Stimulated activated naive B cell treated with anti-CD40 and anti-IgM and Interleukin-4, amounts not matched to agents 10 μg/mL and 1 μg/mL and 100 μg/mL, for 72 hours (primary cell): ENCODE results near the gene FNDC3B.
A peak's percentile ranks its signal among the peaks of the same experiment; 100 is the strongest.

Experiments used
- ATAC-seq, 2 donors: fragments of 150-1000 bp; cut with Tn5 transposase; replicated peaks; 2 replicates each; pipeline ENCODE4 v1.10.0; 2021; ENCODE audit warnings: moderate library complexity in 1 of 2
- DNase-seq: peaks from one replicate; pipeline ENCODE4 v3.0.0; 2021
- H3K27ac Mint-ChIP-seq: one replicate; pipeline ENCODE4 v1.8.0; 2022; ENCODE audit warnings: mild to moderate bottlenecking, mixed read lengths
- H3K27me3 Mint-ChIP-seq, 2 donors: one replicate each; pipeline ENCODE4 v1.8.0; 2022; ENCODE audit warnings: mixed read lengths in 2 of 2
- H3K36me3 Mint-ChIP-seq, 2 donors: one replicate each; pipeline ENCODE4 v1.8.0; 2022; ENCODE audit warnings: mixed read lengths in 2 of 2, mild to moderate bottlenecking in 1 of 2
- H3K4me1 Mint-ChIP-seq, 2 donors: one replicate each; pipeline ENCODE4 v1.8.0; 2022; ENCODE audit warnings: mixed read lengths in 2 of 2, mild to moderate bottlenecking in 1 of 2
- H3K4me3 Mint-ChIP-seq, 2 donors: one replicate each; pipeline ENCODE4 v1.8.0; 2022; ENCODE audit warnings: mild to moderate bottlenecking in 2 of 2, mixed read lengths in 2 of 2, moderate library complexity in 1 of 2
- H3K9me3 Mint-ChIP-seq, 2 donors: one replicate each; pipeline ENCODE4 v1.8.0; 2022; ENCODE audit warnings: mixed read lengths in 2 of 2, mild to moderate bottlenecking in 1 of 2

Gene FNDC3B

DNA sequence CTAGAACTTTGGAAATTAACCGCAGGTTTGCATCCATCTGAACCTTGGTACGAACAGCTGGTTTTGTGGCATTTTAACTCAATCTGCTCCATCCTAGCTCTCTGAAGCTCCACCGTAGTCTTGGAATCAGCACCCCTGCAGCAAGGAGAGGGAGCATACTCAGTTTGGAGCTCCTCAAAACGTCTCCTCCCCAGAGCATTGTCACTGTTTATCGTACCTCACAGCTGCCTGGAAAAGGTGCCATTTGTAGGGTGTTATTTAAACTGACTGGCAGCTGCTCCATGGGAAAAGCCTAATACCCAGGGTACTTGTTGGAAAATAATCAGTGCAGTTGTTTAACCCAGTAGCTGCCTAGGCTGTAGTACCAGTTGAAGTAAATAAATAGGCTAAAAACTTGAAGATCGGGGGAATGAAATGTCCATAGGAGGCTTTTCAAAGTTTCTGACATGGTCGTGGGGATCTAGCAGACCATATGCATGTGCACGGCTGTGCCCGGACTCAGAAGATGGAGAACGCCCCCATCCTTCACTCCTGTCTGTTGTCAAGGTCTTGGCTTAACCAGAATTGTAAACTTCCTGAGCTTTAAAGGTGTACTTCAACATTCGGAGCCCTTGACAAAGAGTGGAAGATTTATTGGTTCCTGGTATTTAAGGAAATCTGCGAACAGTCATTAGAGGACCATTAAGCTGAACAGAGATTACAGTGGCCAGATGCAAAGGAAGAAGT, 365.0 kb downstream of the FNDC3B start:
- H3K27me3 Mint-ChIP-seq = no peaks in the 10 kb centered on the region
- DNase-seq (no peak), ATAC-seq (no peak)
- no peak overlapping the region for H3K27ac Mint-ChIP-seq
- H3K36me3 Mint-ChIP-seq = peaks cover 6 to 12% of the 10 kb centered on the region in 2 donors
- H3K4me1 Mint-ChIP-seq = no peaks in the 10 kb centered on the region
- H3K4me3 Mint-ChIP-seq = no peak overlapping the region
- H3K9me3 Mint-ChIP-seq = no peaks in the 10 kb centered on the region

DNA sequence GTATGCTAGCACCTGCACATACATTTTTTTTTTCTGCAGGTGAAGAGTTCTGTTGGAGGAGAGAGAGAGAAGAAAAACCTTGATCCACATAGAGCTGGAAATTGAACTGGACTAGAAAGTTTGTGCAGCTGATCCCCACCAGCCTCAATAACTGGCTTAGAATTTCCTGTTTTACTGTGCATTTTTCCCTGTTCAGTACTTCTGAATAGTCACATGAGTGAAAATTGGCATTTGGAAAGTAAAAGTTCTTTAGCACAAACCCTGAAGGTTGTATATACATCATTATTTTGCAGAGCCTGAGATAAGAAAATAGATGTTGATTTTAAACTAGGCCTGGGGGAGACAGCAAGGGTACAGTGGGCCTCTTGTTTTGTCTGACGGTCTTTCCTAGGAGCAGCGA, 366.5 kb downstream of the FNDC3B start:
- no peak for ATAC-seq
- Mint-ChIP-seq H3K27ac (no peak overlapping the region), H3K4me1 (no peaks in the 10 kb centered on the region), H3K4me3 (no peak overlapping the region), H3K9me3 (no peaks in the 10 kb centered on the region), H3K36me3 (peaks cover 6 to 12% of the 10 kb centered on the region in 2 donors), H3K27me3 (no peaks in the 10 kb centered on the region)
- no peak for DNase-seq

DNA sequence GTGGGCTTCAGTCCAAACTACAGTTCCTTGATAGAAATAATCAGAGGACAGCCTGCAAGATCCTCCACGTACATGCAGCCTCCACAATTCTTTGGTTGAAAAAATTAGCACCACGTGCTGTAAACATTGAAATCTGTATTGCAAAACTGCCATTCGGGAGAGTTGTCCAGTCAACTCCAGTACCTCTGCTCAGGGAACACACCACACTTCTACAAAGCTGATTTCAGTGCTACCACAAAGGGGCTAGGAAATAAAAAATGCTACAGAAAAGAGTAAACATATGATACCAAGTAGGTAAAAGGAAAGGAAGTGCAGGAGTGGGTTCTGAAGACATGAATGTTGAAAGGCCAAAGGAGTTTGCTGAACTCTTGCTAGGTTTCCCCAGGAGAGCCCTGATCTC, 368.5 kb downstream of the FNDC3B start:
- ATAC-seq (no peak), DNase-seq (no peak)
- no peaks in the 10 kb centered on the region for H3K27me3 Mint-ChIP-seq
- no peak overlapping the region for H3K4me3 Mint-ChIP-seq
- no peaks in the 10 kb centered on the region for H3K9me3 Mint-ChIP-seq
- H3K27ac Mint-ChIP-seq = no peak overlapping the region
- H3K36me3 Mint-ChIP-seq = no peaks in the 10 kb centered on the region
- H3K4me1 Mint-ChIP-seq = no peaks in the 10 kb centered on the region

DNA sequence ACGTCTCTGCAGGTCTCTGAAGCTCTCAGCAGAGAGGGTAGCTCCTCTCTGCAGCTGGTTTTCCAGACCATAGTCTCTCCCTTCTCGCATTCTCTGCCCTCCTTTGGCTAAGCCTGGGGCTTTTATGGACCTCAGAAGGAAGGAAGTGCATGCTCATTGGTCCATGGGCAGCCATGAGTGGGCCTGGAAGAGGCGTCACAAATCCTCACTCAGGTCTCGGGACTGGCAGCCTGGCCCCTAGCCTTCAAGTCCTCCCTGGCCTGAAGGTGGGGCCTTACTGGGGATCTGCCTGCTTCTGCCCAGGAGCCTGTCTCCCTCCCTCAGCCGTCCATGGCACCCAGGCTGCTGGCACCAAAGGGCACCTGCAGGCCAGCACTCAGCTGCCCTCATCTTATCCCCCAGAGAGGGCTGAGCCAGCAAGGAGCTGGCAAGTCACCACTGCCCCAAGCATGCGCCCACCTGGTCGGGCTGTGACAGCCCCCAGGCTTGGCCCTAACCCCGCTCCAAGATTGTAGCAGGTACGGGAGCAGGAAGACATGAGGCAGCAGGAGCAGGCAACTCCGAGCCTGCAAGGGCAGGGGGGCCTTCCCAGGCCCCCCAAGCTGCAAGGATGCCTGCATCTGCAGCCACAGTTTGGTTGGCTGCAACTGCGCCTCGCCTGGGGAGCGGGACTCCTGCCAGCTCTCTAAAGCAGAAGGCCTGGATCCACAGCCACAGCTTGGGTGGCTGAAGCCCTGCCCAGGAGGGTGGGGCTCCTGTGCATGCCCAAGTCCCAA, 371.5 kb downstream of the FNDC3B start:
- Mint-ChIP-seq H3K27me3 (peaks cover 0 to 8% of the 10 kb centered on the region in 2 donors), H3K4me3 (no peak overlapping the region), H3K9me3 (no peaks in the 10 kb centered on the region), H3K36me3 (no peaks in the 10 kb centered on the region), H3K27ac (no peak overlapping the region), H3K4me1 (no peaks in the 10 kb centered on the region)
- no peak for ATAC-seq
- no peak for DNase-seq

DNA sequence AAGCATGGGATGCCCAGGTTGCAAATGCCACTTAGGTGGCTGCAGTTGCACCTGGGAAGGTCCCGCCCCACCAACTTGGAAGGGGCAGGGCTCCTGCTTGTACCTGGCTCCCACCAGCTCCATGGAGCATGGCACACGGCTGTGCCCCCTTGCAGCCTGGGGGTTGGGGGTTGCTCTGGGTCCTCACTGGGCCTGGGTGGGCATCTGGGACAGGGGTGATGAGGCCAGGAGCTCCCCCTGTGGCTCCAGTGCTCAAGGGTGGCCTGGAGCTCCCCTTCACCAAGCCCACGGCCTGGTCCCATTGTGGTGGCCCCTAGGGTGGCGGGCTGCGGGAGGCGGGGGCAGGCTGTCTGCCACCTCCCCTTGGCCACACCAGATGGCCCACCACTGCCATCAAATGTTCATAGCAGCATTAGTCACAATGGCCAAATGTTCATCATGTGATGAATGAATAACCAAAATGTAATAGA, 372.1 kb downstream of the FNDC3B start:
- ATAC-seq = no peak
- Mint-ChIP-seq H3K27me3 (peaks cover 0 to 8% of the 10 kb centered on the region in 2 donors), H3K9me3 (no peaks in the 10 kb centered on the region), H3K27ac (no peak overlapping the region), H3K36me3 (no peaks in the 10 kb centered on the region), H3K4me1 (no peaks in the 10 kb centered on the region), H3K4me3 (no peak overlapping the region)
- DNase-seq = no peak

DNA sequence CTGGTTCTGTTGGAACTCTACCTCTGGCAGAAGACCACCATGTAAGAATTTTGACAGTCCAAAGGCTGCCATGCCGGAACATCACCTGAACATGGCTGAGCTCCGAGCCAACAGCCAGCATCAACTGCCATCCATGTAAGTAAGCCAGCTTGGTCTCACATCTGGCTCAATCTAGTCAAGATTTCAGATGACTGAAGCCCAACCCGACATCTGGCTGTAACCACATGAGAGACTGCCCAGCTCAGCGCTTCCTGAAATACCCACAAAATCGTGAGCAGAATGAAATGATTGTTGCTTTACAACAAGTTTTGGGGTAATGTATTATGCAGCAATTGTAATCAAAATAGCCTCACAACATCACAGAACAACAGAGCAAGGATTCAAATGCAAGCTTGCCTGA, 375.9 kb downstream of the FNDC3B start:
- ATAC-seq (no peak), DNase-seq (no peak)
- Mint-ChIP-seq H3K27me3 (peaks cover 12 to 15% of the 10 kb centered on the region in 2 donors), H3K36me3 (no peaks in the 10 kb centered on the region), H3K9me3 (peaks cover 0 to 2% of the 10 kb centered on the region in 2 donors), H3K4me1 (no peaks in the 10 kb centered on the region), H3K4me3 (no peak overlapping the region), H3K27ac (no peak overlapping the region)

DNA sequence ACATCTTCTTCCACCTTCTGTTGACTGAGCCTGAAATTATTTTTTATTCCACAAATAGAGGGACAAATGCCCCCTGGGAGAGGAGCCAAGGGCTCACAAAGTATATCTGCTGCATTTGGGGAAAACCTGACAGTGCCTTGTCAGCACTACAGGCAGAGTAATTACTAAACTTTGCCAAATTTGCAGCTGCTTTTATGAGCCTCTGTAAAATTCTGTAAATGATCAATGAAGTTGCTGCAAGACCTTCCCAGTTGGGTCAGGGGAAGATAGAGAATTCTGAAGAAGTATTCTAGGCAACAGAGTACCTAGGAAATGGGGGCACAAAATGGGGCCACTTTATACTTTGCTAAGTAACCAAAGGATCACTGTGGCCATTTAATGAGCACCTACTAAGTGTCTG, 398.3 kb downstream of the FNDC3B start:
- Mint-ChIP-seq H3K4me1 (no peaks in the 10 kb centered on the region), H3K4me3 (no peak overlapping the region), H3K36me3 (peaks cover 0 to 3% of the 10 kb centered on the region in 2 donors), H3K27ac (no peak overlapping the region), H3K9me3 (peaks cover 11% of the 10 kb centered on the region in 2 donors), H3K27me3 (peaks cover 12 to 35% of the 10 kb centered on the region in 2 donors)
- ATAC-seq = no peak
- DNase-seq = no peak

DNA sequence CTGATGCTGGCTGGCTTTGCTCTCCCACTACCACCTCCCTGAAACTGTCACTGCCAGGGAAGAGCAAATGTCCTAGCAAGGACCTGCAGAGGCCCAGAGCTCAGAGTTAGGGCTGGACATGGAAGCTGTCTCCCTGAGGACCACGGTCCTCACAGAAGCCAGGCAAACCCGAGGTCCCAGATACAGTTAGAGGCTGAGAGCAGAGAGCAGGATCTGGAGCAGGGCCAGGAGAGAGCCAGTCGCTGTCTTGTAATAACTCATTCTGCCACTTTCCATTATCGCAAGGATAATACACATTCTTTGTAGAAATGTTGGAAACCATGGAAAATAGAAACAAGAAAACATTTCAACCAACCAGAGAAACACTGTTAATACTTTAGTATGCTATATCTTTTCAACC, 398.8 kb downstream of the FNDC3B start:
- Mint-ChIP-seq H3K27me3 (peaks cover 12 to 35% of the 10 kb centered on the region in 2 donors), H3K36me3 (peaks cover 0 to 3% of the 10 kb centered on the region in 2 donors), H3K4me3 (no peak overlapping the region), H3K9me3 (peaks cover 8% of the 10 kb centered on the region in 2 donors), H3K4me1 (no peaks in the 10 kb centered on the region), H3K27ac (no peak overlapping the region)
- no peak for ATAC-seq
- no peak for DNase-seq

DNA sequence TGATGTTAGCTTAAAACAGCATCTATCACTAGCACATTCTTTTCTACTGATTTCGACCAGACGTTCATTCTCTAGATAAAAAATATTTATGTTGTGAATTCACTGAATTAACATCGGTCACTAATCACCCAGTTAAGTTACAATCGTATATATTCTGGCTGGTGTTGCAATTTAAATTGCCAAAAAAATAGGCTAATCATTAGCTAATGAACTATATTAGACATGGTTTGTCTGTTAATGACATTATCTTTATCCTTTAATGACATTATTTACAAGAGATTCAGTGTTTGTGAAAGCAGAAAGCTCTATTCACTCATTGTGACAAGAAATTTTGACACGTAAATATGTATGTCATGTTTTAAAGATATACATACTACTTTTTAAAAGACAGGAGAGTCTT, 402.2 kb downstream of the FNDC3B start:
- Mint-ChIP-seq H3K27me3 (peaks cover 19 to 49% of the 10 kb centered on the region in 2 donors), H3K4me1 (no peaks in the 10 kb centered on the region)
- ATAC-seq = no peak

DNA sequence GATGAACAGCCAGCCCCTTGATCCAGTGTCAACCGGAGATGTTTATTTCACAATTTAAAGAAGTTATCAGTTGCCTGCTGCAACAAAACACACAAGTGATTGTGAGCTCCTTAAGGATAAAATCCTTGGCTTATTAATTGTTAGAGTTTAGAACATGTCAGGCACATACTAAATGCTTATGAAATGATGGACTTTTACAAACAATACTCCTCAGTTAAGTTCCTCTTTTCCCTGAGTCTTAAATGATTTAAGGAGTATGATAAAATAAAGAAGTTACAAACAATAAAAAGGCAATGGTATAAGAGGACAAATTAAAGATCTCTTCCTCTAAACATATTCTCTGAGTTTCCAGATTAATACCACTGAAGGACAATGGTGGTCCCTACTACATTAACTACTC, 403.2 kb downstream of the FNDC3B start:
- peaks cover 0 to 4% of the 10 kb centered on the region in 2 donors for H3K36me3 Mint-ChIP-seq
- ATAC-seq (no peak), DNase-seq (no peak)
- peaks cover 26 to 56% of the 10 kb centered on the region in 2 donors for H3K27me3 Mint-ChIP-seq
- no peaks in the 10 kb centered on the region for H3K9me3 Mint-ChIP-seq
- H3K4me3 Mint-ChIP-seq = no peak overlapping the region
- no peak overlapping the region for H3K27ac Mint-ChIP-seq
- peaks cover 5 to 7% of the 10 kb centered on the region in 2 donors for H3K4me1 Mint-ChIP-seq

More for the DNA sequence above, 402.2 kb downstream of the FNDC3B start:
- Mint-ChIP-seq H3K27ac (no peak overlapping the region), H3K4me3 (no peak overlapping the region), H3K36me3 (no peaks in the 10 kb centered on the region), H3K9me3 (no peaks in the 10 kb centered on the region)
- DNase-seq = no peak

DNA sequence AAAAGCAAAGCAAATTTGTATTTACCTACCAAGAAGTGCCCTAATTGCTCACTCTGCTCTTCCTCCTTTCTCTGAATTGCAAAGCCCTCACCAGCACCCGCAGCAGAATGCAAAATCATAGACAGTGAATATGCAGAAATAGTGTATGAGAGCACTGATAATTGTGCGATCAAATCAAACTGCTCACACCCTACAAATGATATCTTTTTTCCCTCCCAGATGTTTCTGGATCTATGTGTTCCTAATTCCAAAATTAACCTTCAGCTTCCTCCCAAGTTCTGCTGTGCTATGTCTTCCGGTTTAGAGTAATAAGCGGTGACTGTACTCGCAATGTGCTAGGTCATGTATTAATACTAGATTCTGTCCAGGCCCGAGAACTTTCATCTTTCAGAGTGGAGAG, 405.4 kb downstream of the FNDC3B start:
- DNase-seq = no peak
- Mint-ChIP-seq H3K4me3 (no peak overlapping the region), H3K36me3 (peaks cover 3 to 8% of the 10 kb centered on the region in 2 donors), H3K27me3 (peaks cover 43 to 58% of the 10 kb centered on the region in 2 donors), H3K9me3 (peaks cover 0 to 1% of the 10 kb centered on the region in 2 donors), H3K27ac (no peak overlapping the region), H3K4me1 (peaks cover 23 to 29% of the 10 kb centered on the region in 2 donors)
- no peak for ATAC-seq

DNA sequence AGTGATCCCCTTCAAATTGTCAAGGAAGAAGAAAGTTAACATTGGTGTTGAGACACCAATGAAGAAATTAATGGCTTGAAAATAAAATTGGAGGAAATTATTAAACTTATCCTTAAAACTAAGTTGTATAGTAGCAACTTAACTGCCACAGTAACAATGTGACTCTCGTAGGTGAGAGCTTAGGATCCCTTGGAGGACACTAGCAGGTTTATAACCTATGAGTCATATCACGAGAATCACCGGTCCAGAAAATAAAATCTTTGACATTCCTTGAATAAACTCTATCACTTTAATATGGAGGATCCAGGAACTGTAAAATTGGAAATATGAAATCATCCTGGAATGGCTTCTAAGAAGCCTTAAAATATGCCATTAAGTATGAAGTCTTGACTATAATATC, 406.8 kb downstream of the FNDC3B start:
- peaks cover 0 to 1% of the 10 kb centered on the region in 2 donors for H3K9me3 Mint-ChIP-seq

DNA sequence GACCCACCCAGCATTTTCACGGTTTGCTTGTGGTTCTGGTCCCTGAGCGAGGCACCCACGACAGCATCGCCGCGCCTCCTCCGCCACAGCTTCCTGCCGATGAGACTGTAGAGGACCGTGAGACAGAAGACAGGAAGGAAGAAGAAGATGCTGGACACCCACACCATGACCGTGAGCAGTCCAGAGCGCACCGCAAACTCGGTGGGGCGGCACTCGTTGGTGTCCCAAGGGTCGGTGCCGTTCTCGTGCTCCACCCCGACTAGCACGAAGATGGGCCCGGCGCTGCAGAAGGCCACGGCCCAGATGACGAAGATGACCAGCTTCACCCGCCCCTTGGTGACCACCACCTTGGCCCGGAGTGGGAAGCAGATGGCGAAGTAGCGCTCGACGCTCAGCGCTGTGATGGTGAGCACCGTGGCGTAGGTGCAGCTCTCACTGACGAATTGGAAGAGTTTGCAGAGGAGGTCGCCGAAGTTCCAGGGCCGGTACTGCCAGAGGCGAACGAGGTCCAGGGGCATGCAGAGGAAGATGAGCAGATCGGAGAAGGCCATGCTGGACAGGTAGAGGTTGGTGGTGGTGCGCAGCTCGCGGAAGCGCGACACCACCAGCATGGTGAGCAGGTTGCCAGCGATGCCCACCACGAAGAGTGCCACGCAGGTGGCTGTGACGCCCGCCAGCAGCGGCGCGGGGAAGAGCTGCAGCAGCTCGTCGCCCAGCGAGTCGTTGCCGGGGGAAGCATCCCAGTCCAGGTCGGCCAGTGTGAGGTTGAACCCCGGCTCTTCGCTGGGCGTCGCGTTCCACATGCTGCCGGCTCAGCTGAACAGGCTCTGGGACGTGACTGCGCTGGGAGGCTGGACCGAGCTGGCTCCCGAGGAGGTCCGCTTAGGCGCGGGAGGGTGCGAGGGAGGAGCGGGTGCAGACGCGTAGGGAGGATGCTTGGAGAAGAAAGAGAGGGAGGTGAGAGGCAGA, 408.5 kb downstream of the FNDC3B start, which contains the start of gene GHSR:
TSS of gene GHSR (minus strand) at position 846 of the 969 bp plus-strand sequence. CDS start at position 803, 43 bp downstream.
- H3K36me3 Mint-ChIP-seq = peaks cover 3 to 8% of the 10 kb centered on the region in 2 donors
- H3K27me3 Mint-ChIP-seq = peaks cover 48 to 52% of the 10 kb centered on the region in 2 donors
- H3K4me1 Mint-ChIP-seq = peaks cover 24 to 35% of the 10 kb centered on the region in 2 donors
- H3K4me3 Mint-ChIP-seq = peak within 1 kb of the TSS; percentile 27 to 49
- peaks cover 0 to 1% of the 10 kb centered on the region in 2 donors for H3K9me3 Mint-ChIP-seq
- H3K27ac Mint-ChIP-seq = peak within 1 kb of the TSS; percentile 65
- no peak for ATAC-seq
- DNase-seq = no peak

More for the DNA sequence above, 406.8 kb downstream of the FNDC3B start:
- Mint-ChIP-seq H3K27me3 (peaks cover 48 to 56% of the 10 kb centered on the region in 2 donors), H3K27ac (no peak overlapping the region), H3K36me3 (peaks cover 3 to 8% of the 10 kb centered on the region in 2 donors), H3K4me3 (no peak overlapping the region), H3K4me1 (peaks cover 24 to 35% of the 10 kb centered on the region in 2 donors)
- ATAC-seq (no peak), DNase-seq (no peak)
